ENCODE data around the gene CLIC2.
"Not testable (repeated sequence)": the region's sequence is repeated elsewhere in the genome, so short reads cannot be mapped to it uniquely, and the experiment has no call there.

The CLIC2 gene

DNA sequence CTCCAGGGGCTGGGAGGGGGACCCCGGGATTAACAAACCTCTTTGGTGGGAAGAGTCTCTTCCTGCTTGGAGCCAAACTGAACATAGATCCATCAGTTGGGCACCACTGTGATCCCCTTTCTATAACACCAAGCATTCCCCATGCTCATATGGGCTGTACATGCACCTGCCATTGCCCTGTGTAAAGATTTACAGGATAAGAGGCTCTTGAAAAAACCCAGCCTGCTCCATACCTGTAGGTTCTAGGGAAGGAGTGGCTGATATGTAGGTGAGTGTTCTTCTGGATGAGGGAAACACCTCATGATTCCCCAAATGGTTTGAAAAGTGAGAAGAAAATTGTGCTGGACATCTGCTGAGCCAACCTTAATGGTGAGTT, 911 bp upstream of the CLIC2 start:
- H3K27me3 ChIP-seq (ENCODE audit: low read depth, low read length); H3K36me3 ChIP-seq (replicated peaks; ENCODE audit: low read depth, low read length); H3K4me2 ChIP-seq (ENCODE audit: low read length); H3K4me3 ChIP-seq (ENCODE audit: low read length); H4K20me1 ChIP-seq (ENCODE audit: insufficient read depth, low read length); H3K79me2 ChIP-seq (ENCODE audit: low read length); H3K9ac ChIP-seq (ENCODE audit: low read length); H3K9me3 ChIP-seq (ENCODE audit: insufficient read depth, low read length); H2AFZ ChIP-seq (ENCODE audit: low read depth, low read length); H3K27ac ChIP-seq (ENCODE audit: low read length): not testable (repeated sequence)
- peaks cover 18% of the 10 kb centered on the region for H3K4me1 ChIP-seq (ENCODE audit: low read length)

GRCh38 chrX:155333544-155334100, 792 bp downstream of the CLIC2 start:
- Histone ChIP-seq H4K20me1 (ENCODE audit: insufficient read depth, low read length) (no peaks in the 10 kb centered on the region), H2AFZ (ENCODE audit: low read depth, low read length) (no peak overlapping the region), H3K4me2 (ENCODE audit: low read length) (no peak overlapping the region), H3K9me3 (ENCODE audit: insufficient read depth, low read length) (no peaks in the 10 kb centered on the region), H3K27ac (ENCODE audit: low read length) (no peak overlapping the region), H3K27me3 (ENCODE audit: low read depth, low read length) (no peaks in the 10 kb centered on the region), H3K36me3 (replicated peaks; ENCODE audit: low read depth, low read length) (no peaks in the 10 kb centered on the region), H3K79me2 (ENCODE audit: low read length) (no peaks in the 10 kb centered on the region), H3K4me3 (ENCODE audit: low read length) (no peak overlapping the region), H3K9ac (ENCODE audit: low read length) (no peak overlapping the region), H3K4me1 (ENCODE audit: low read length) (peaks cover 18% of the 10 kb centered on the region)
- TF ChIP-seq EZH2phosphoT487 (IDR thresholded peaks at IDR 0.05; ENCODE audit: low read depth) (no peak), CTCF (IDR thresholded peaks at IDR 0.05; ENCODE audit: low read depth, low read length) (no peak)

DNA sequence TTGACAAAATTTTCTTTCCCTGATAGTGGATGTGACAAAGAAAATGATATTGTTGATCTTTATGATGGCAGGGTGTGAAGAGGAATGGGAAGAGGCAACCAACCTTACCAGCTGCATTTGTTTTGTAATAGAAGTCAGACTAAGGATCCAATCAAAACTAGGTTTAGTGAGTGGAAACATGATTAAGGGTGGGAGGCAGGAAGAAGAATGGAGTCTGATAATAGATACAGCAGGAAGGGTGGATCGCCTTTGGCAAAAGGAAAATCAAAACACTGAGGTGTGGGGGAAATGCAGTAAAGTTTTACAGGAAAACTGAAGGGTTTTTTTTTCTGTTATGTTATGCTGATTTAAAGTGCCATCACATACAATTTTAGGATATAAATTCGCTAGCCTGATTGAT, 3.4 kb downstream of the CLIC2 start:
- Histone ChIP-seq H4K20me1 (ENCODE audit: insufficient read depth, low read length) (no peaks in the 10 kb centered on the region), H3K36me3 (replicated peaks; ENCODE audit: low read depth, low read length) (no peaks in the 10 kb centered on the region), H3K9me3 (ENCODE audit: insufficient read depth, low read length) (no peaks in the 10 kb centered on the region), H3K4me1 (ENCODE audit: low read length) (peaks cover 18% of the 10 kb centered on the region), H3K9ac (ENCODE audit: low read length) (no peak overlapping the region), H3K27me3 (ENCODE audit: low read depth, low read length) (no peaks in the 10 kb centered on the region), H3K4me2 (ENCODE audit: low read length) (no peak overlapping the region), H2AFZ (ENCODE audit: low read depth, low read length) (no peak overlapping the region), H3K27ac (ENCODE audit: low read length) (no peak overlapping the region), H3K79me2 (ENCODE audit: low read length) (no peaks in the 10 kb centered on the region), H3K4me3 (ENCODE audit: low read length) (no peak overlapping the region)
- TF ChIP-seq CTCF (IDR thresholded peaks at IDR 0.05; ENCODE audit: low read depth, low read length) = no peak
- no peak for TF ChIP-seq EZH2phosphoT487 (IDR thresholded peaks at IDR 0.05; ENCODE audit: low read depth)

DNA sequence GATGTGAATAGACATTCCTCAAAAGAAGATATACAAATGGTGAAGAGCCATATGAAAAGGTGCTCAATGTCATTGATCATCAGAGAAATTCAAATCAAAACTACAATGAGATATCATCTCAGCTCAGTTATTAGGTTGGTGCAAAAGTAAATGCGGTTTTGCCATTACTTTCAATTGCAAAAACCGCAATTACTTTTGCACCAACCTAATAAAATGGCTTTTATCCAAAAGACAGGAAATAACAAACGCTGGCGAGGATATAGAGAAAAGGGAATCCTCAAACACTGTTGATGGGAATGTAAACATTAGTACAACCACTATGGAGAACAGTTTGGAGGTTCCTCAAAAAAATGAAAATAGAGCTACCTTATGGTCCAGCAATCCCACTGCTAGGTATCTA, 5.1 kb downstream of the CLIC2 start:
- TF ChIP-seq CTCF (IDR thresholded peaks at IDR 0.05; ENCODE audit: low read depth, low read length) = no peak
- no peak for TF ChIP-seq EZH2phosphoT487 (IDR thresholded peaks at IDR 0.05; ENCODE audit: low read depth)
- Histone ChIP-seq H3K27me3 (ENCODE audit: low read depth, low read length) (no peaks in the 10 kb centered on the region), H3K4me1 (ENCODE audit: low read length) (peaks cover 9% of the 10 kb centered on the region), H3K9me3 (ENCODE audit: insufficient read depth, low read length) (no peaks in the 10 kb centered on the region), H3K27ac (ENCODE audit: low read length) (no peak overlapping the region), H3K79me2 (ENCODE audit: low read length) (no peaks in the 10 kb centered on the region), H2AFZ (ENCODE audit: low read depth, low read length) (no peak overlapping the region), H3K4me3 (ENCODE audit: low read length) (no peak overlapping the region), H3K36me3 (replicated peaks; ENCODE audit: low read depth, low read length) (no peaks in the 10 kb centered on the region), H3K4me2 (ENCODE audit: low read length) (no peak overlapping the region), H3K9ac (ENCODE audit: low read length) (no peak overlapping the region), H4K20me1 (ENCODE audit: insufficient read depth, low read length) (no peaks in the 10 kb centered on the region)

- no peak overlapping the region for H2AFZ ChIP-seq (ENCODE audit: low read depth, low read length)
- H3K4me2 ChIP-seq (ENCODE audit: low read length) = no peak overlapping the region
- H3K27me3 ChIP-seq (ENCODE audit: low read depth, low read length) = no peaks in the 10 kb centered on the region
- no peaks in the 10 kb centered on the region for H3K36me3 ChIP-seq (replicated peaks; ENCODE audit: low read depth, low read length)
- H4K20me1 ChIP-seq (ENCODE audit: insufficient read depth, low read length) = no peaks in the 10 kb centered on the region
- H3K4me3 ChIP-seq (ENCODE audit: low read length) = no peak overlapping the region
- no peaks in the 10 kb centered on the region for H3K4me1 ChIP-seq (ENCODE audit: low read length)
- no peak overlapping the region for H3K27ac ChIP-seq (ENCODE audit: low read length)
- no peaks in the 10 kb centered on the region for H3K79me2 ChIP-seq (ENCODE audit: low read length)
- TF ChIP-seq CTCF (IDR thresholded peaks at IDR 0.05; ENCODE audit: low read depth, low read length) (no peak), EZH2phosphoT487 (IDR thresholded peaks at IDR 0.05; ENCODE audit: low read depth) (no peak)
- H3K9me3 ChIP-seq (ENCODE audit: insufficient read depth, low read length) = no peaks in the 10 kb centered on the region
- H3K9ac ChIP-seq (ENCODE audit: low read length) = no peak overlapping the region
Observed at GRCh38 chrX:155326610-155327009, 7.8 kb downstream of the CLIC2 start.
